GM18505 (cell line): Measurements from ENCODE around the gene DBNDD1.

ENCODE experiments used
- ATAC-seq: cut with Tn5 transposase; IDR thresholded peaks from one replicate; pipeline ENCODE4 v1.9.1; 2021; ENCODE audit not compliant: unreplicated experiment
- POLR2A ChIP-seq: IDR thresholded peaks from 4 replicates; pipeline ENCODE4 v1.6.1; 2011; ENCODE audit warnings: borderline replicate concordance; ENCODE audit not compliant: insufficient read depth, insufficient read length; ENCODE audit errors: extremely low read depth

The DBNDD1 gene

DNA sequence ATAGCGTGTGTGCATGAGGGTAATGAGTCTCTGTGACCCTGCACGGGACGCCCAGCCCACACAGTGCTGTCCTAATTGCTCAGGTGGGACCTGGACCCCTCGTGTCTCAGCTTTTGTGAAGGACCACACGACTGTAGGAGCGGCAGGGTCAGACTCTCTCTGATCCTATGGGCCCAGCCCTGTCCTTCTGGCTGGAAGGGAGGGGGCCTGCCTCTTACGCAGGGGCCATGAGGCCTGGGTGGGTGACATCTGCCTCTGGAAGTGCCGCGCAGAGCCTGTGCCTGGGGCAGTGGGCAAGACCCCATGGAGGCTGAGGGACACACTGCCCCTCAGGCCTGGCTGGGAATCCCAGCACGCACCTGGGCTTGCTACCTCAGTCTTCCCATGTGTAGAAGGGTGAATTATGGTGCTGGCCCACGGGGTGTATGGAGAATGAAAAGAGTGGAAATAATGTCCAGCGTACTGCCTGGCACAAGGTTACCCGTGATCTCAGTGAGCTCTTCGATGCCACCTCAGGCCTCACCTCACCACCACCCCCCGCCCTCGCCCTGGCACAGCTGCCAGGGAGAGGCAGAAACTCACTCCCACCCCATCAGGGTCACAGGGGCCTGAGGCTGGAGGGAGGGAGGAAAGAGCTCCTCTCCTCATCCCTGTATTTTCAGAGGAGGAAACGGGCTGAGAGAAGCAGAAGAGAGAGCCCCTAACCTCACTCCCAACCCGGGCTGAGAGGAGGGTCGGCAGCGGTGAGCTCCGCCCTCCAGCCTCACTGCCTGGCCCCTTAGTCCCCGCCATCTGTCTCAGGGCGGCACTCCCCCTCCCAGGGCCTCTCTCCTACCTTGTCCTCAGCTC is 27.1 kb upstream of the DBNDD1 start:
- no peak for TF ChIP-seq POLR2A
- ATAC-seq: no peak

DNA sequence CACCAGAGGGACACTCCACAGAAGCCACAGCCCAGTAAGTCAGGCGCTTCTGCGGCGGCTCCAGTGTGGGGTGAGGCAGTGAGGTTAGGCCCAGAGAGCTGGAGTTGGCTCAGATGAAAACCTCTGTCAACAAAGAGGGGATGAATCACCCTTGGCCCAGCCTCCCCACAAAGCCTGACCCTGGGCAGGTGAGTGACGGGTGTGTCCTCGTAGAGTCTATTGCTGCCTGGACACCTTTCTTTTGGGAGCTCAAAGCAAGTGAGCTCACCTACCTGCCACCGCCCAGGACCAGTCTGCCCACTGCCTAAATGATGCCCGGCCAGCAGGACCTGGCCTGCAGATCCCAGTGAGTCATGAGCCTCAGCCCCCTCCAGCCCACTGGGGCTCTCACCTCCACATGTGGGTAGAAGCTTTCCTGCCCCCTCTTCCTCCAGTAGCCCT is 24.9 kb upstream of the DBNDD1 start:
- no peak for TF ChIP-seq POLR2A
- ATAC-seq: no peak

DNA sequence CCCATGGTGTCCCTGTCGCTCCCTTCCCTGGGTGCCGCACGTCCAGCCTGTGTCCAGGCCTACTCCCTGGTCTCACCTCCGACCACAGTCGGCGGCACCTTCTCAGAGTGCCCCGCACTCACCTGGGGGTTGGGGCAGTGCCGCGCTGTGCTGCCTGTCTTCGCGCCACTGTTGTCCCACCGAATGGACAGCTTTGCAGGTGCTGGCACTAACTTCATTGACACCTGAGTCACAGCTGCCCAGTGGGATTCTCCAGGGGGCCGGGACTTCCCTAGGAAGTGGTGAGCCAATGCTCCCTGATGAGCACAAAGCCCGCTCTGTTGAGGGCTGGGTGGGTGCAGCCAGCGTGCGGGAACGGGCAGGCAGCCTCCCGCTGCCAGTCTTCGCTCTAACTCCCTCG is 24.3 kb upstream of the DBNDD1 start:
- no peak for TF ChIP-seq POLR2A

DNA sequence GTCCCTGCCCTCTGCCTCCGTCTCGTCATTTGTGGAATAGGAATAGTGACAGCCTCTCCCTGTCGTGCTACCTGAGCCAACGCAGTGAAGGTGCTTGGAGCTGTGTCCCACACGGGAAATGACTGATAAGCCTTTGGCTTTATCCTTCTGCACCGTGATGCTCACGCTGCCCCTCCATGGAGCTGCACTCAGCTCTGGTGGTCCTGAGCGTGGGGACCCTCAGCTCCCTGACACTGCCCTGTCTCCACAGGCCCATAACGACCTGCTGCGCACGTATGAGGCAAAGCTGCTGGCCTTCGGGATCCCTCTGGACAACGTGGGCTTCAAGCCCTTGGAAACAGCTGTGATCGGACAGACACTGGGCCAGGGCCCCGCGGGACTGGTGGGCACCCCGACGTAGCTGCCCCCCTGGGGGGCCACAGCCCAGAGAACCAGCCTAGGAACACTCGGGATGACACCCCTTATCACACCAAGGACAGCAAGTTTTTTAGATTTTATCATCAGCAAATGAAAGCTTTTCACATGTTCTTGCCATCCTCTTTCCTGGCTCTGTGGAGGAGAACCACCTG is 23.8 kb upstream of the DBNDD1 start:
- no peak for ATAC-seq
- TF ChIP-seq POLR2A: no peak

More for the DNA sequence above, 24.3 kb upstream of the DBNDD1 start:
- no peak for ATAC-seq

DNA sequence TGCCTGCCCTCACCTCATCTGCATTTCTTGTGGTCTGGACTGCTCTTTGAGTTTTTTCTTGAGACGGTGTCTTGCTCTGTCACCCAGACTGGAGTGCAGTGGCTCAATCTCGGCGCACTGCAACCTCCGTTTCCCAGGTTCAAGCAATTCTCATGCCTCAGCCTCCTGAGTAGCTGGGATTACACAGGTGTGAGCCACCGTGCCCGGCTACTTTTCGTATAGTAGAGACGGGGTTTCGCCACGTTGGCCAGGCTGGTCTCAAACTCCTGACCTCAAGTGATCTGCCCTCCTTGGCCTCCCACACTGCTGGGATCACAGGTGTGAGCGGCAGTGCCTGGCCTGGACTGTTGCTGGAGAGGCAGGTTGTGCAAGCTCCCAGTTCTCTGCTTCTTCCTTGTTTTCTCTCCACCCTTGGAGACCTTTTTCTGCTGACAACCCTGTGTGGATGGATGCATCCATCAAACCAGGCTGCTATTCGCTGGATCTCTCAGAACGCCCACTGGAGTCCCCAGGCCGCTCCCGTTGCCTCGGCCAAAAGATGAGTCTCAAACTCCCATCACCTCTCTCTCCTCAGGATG is 22.7 kb upstream of the DBNDD1 start:
- no peak for TF ChIP-seq POLR2A
- ATAC-seq: no peak

DNA sequence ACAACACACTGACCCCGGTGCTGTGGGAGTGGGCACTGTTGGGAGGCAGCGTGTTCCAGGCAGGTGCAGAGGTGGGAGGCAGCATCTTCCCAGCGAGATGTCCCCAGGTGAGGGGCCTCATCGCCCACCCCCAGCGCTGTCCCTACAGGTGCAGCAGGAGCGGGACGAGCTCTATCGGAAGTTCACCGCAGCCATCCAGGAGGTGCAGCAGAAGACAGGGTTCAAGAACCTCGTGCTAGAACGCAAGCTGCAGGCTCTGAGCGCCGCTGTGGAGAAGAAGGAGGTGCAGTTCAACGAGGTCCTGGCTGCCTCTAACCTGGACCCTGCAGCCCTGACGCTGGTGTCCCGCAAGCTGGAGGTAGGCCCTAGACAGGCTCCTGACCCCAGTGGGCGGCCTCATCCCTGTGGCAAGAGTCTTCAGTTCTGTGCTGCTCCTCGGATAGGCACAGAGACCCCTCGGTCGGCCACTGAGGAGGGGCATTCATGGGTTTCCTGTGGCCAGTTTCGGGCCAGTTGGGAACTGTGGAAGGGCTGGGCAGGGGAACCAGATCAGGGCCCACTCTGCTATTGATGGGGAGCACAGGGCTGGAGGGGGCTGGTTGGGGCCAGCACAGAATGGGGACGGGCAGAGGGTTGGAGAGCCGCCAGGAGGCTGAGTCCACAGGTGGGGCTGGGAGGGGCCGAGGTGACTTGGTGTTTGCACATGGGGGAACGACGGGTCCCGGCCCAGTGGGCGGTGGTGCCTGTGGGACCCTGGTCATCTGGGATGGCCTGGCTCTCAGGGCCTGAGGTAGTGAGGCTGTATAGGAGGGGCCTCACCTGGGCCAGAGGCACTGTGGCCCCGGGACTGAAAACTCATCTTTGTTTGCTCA is 21.1 kb upstream of the DBNDD1 start:
- TF ChIP-seq POLR2A: no peak
- no peak for ATAC-seq

DNA sequence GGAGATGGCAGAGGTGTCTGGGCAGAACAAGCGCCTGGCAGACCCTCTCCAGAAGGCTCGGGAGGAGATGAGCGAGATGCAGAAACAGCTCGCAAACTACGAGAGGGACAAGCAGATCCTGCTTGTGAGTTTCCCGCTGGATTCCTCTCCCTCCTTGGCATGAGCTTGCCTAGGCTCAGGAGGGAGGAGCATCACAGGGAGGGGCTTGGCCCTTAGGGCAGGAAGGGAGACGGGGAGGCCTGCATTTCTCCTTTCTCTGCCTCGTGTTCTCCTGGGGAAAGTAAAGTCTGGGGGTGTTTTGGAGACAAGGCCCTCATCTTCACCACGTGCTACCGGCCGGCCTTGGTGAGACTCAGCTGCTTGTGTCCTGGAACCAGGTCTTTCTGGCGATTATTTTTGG is 18.0 kb upstream of the DBNDD1 start:
- no peak for TF ChIP-seq POLR2A
- no peak for ATAC-seq

DNA sequence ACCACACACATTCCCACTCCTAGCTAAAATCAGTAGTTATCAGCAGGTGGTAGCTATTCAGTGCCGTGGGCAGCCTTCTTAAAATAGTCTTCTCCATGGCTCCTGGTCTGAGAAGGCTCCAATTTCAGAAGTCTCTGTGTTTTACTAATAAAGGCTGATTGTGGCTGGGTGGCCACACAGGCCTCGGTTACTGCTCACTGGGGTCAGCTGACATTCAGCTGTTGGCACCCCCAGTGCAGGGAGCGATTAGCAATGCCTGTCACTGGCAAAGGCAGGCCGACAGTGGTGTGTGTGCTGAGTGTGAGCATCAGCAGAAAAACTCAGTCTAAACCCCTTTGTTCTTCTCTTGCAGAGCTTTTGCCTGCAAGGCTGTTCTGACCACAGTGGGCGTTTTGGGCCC is 16.6 kb upstream of the DBNDD1 start:
- no peak for ATAC-seq
- no peak for TF ChIP-seq POLR2A

DNA sequence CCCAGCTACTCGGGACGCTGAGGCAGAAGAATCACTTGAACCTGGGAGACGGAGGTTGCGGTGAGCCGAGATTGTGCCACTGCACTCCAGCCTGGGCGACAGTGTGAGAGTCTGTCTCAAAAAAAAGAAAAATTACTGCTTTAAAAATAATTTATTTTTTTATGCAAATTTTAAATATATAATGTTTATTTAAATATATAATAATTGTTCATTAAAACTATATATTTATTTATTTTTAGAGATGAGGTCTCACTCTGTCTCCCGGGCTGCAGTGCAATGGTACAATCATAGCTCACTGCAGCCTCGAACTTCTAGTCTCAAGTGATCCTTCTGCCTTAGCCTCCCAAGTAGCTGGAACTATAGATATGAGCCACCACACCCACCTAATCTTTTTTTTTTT is 15.2 kb upstream of the DBNDD1 start:
- no peak for TF ChIP-seq POLR2A
- ATAC-seq: no peak

DNA sequence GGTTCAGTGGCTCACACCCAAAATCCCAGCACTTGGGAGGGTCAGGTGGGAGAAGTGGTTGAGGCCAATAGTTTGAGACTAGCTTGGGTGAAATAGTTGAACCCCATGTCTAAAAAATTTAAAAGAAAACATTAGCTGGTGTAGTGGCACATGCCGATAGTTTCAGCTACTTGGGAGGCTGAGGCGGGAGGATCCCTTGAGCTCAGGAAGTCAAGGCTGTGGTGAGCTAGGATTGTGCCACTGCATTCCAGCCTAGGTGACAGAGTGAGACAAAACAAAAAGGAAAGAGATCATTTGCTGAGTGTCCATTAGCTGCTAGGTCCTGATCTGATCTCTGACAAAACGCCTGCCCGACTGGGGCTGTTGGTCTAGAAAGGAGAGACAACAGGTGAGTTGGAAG is 14.1 kb upstream of the DBNDD1 start:
- no peak for TF ChIP-seq POLR2A
- no peak for ATAC-seq

DNA sequence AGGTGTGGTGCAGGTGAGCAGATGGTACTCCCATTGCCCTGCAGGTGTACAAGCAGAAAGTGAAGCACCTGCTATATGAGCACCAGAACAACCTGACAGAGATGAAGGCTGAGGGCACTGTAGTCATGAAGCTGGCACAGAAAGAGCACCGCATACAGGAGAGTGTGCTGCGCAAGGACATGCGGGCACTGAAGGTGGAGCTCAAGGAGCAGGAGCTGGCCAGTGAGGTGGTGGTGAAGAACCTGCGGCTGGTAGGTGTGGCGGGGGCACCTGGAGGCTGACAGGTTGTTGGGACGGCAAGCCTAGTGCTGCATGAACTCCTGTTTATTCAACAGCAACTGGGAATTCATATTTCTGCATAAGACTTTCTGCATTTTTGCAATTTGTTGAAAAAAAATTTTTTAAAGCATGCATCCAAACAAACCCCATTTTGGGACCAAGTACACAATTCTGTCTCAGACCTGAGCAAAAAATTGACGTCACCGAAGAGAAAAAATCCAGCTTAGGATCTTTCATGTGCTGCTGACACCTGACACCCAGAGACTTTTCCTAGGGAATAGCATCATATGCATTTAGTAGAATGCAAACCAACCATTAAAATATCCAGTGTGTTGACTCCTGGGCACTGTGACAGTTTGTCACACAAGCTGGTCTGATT is 13.5 kb upstream of the DBNDD1 start:
- ATAC-seq: no peak
- TF ChIP-seq POLR2A: no peak

DNA sequence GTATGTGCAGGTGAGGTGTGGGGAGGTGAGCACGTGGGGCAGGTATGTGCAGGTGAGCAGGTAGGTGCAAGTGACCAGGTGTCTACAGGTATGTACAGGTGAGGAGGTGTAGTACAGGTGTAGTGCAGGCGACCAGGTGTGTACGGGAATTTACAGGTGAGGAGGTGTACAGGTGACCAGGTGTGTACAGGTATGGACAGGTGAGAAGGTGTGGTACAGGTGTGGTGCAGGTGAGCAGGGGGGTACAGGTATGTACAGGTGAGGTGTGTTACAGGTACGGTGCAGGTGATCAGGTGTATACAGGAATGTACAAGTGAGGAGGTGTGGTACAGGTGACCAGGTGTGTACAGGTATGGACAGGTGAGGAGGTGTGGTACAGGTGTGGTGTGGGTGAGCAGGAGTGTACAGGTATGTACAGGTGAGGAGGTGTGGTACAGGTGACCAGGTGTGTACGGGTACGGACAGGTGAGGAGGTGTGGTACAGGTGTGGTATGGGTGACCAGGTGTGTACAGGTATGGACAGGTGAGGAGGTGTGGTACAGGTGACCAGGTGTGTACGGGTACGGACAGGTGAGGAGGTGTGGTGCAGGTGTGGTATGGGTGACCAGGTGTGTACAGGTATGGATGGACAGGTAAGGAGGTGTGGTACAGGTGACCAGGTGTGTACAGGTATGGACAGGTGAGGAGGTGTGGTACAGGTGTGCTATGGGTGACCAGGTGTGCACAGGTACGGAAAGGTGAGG is 12.8 kb upstream of the DBNDD1 start:
- no peak for ATAC-seq
- no peak for TF ChIP-seq POLR2A
